COLO668 (cell line): ENCODE measurements around the gene HPS4.
"Not testable (repeated sequence)": the region's sequence is repeated elsewhere in the genome, so short reads cannot be mapped to it uniquely, and the experiment has no call there.

Source experiments
- DNase-seq: peaks from one replicate; lab custom pipeline; 2025; ENCODE audit not compliant: unreplicated experiment; lab: John Stamatoyannopoulos, UW

The HPS4 gene

DNA sequence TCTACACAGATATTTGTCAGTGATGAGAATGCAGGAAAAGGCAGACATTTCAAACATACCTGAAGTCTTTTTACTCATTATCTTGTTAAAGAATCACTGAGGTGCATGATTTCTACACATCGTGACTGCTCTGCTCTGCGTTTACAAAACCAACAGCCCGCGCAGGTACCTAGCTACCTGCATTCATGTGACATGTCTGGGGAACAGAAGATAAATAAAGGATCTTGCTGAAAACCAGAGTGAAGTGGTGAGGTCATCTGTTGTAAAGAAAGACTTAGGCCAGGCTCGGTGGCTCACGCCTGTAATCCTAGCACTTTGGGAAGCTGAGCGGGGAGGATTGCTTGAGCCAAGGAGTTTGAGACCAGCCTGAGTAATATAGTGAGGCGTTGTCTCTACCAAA lies 38.8 kb downstream of the HPS4 start:
- no peak for DNase-seq

DNA sequence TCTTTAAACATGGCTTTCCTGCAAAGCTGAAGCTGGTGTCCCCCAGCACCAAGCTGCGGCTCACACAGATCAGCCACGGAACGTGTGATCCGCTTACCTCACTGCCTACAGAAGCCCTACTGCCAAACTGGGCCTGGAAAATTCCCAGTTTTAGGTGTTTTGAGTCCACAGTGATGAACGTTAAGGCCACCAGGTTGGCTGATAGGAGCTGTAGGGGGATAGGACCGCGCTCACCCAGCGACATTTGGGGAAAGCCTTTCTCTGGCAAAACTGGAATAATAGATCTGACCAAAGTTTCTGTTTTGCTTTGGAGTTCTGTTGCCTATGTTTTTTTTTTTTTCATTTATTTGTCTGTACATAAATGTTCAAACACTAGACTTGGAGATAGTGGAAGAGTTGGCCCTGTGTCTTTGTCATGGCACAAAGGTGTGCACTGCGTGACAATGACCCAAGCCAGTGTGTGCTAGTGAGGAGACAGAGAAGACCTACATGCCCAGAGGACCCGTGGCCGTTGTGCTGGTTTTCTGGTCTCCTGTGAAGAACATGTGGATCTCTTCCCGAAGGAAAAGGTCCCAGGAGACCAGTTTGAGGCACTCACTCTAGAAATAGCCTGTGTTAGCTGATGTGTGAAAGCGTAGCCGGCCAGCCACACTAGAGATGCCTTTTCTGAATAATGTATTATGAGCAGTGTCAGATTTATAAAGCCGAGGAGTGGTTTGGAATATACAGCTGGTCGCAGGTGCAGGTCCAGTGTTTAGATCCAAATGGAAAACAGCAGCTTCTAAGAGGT lies 39.5 kb downstream of the HPS4 start:
- no peak for DNase-seq

DNA sequence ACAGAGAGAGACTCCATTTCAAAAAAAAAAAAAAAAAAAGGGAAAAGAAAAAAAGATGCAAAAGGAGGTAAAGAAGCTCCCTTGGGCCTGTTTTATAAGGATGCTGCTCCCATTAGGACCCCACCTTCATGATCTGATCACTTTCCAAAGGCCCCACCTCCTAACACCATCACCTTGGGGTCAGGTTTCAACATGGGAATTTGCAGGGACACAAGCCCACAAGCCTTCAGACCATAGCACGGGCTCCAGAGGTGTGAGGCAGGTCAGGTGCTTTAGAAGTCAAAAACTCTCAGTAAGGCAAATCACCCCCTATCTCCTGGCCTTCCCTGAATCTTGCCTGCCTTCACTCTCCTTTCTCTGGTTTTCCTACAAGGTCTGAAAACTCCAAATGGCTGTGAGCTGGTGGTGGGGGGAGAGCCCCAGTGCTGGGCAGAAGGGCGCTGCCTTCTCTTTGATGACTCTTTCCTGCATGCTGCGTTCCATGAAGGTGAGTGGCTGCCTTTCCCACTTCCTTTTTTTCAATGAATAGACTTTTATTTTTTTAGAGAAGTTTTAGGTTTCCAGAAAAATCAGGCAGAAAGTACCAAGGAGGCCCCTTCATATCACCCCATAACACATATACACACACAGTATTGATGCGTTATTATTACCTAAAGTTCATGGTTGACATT lies 41.4 kb downstream of the HPS4 start:
- DNase-seq = no peak

DNA sequence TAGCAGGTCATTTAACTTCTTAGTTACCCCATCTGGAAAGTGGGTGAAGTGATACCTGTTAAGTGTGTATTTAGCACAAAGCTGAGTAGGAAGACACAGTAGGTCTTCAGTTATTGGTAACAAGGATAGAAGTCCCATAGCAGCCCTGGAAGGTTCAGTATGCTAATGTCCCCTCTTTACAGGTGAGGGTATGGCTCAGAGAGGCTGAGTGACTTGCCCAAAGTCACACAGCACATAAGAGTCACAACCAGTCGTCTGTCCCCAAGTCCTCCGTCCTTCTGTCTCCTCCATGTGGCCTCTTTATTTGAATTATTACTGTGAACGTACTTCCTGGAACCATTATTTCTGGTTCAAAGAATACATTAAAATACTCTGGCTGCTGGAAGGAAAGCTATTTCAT lies 44.0 kb downstream of the HPS4 start:
- DNase-seq = no peak

DNA sequence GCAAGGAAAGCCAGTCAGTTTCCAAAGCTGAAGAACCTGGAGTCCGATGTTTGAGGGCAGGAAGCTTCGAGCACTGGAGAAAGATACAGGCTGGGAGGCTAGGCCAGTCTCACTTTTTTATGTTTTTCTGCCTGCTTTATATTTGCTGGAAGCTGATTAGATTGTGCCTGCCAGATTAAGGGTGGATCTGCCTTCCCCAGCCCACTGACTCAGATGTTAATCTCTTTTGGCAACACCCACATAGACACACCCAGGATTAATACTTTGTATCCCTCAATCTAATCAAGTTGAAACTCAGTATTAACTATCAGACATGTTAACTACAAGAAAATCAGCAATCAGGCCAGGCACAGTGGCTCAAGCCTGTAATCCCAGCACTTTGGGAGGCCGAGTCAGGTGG lies 44.8 kb downstream of the HPS4 start:
- DNase-seq = not testable (repeated sequence)

DNA sequence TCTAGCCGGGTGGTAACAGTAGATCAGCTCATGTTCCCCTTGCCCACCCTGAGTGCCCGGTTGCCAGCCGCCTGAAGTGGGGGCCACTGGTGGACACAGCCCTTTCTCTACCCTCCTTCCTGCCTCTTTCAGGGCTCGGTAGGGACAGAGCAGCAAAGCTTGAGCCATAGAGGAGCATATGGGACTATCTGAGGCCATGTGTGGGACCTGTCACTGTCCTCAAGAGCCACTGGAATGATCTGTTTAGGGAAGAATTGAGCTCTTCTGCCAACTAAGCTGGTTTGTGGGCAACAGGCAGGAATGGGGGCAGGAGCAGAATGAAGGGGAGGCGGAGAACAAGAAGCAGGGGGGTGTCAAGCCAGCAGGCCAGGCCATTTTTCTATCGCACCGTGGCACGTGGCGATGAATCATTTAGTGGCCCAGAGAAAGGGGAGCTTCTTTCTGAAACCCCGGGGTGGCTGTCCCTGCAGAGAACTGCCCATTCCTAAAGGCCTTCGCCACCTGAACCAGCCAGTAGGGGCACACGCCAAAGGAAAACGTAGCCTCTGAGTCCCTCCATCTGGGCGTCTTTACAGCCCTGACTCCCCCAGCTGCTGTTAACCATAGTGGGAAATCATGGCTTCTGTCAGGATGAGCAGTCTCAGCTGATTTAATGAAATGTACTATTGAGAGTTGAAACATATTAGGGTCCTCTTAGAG lies 45.7 kb downstream of the HPS4 start:
- no peak for DNase-seq

DNA sequence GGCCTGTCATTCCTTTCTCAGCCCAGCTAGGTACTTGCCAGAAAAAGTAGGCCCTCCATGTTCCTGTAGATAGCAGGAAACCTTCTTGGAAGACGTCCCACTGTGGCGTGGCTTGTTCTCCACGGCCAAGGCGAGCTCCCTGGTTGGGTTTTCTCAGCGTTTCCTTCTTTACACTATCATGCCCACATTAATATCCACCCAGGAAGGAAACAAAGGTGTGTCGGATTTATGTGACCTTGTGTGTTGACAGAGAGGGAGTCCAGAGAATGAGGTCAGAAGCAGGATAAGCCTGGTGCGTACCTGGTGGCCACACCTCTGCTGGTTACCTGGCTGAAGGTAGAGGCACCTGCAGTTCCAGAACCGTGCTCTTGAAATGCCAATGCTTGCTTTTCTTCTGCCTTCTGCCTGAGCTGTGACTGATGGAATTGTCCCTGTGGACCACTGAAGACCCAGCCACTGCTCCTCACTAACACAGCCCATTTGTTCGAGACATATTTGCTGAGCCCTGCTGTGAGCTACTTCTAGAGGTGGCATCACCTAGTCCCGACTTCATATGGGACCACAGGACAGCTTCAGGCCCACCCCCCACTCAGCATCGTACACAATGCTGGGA lies 46.6 kb downstream of the HPS4 start:
- no peak for DNase-seq

DNA sequence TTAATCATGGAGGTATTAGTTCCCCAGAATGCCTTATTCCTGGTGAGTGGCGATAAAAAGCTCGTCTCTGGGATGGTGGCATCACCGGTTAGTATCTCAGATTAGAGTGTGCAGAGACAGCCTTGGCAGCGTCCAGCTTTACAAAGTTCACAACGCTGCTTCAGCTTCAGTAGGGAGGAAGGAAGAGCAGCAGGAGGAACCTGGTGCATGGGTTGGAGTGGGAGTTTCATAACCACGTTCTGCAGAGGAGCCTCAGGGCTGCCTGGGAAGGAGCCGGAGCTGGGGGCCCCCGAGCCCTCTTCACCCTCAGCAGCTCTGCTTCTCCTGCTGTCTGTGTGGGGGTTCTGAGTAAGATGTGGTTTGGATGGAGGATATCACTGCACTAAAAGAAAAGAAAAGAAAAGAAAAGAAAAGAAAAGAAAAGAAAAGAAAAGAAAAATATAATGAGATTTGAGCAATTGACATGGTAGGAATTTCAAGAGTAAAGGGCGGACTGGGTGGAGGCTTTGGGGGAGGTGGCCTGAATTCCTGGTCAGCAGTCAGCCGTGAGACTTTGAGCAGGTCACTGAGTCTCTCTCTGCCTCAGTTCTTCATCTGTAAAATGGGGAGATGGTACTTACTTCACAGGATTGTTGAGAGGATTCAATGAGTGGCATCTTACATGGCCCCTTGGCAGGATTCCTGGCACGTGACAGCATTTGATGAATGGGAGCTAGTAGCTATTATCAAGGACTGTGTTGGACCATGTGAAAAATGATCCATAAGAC lies 48.1 kb downstream of the HPS4 start:
- DNase-seq = no peak

DNA sequence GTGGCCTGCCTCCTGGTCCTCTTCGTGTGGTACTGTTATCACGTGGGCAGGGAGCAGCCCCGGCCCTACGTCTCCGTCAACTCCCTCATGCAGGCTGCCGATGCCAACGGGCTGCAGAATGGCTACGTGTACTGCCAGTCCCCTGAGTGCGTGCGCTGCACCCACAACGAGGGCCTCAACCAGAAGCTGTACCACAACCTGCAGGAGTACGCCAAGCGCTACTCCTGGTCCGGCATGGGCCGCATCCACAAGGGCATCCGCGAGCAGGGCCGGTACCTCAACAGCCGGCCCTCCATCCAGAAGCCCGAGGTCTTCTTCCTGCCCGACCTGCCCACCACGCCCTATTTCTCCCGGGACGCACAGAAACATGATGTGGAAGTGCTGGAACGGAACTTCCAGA lies 49.8 kb downstream of the HPS4 start:
- no peak for DNase-seq

DNA sequence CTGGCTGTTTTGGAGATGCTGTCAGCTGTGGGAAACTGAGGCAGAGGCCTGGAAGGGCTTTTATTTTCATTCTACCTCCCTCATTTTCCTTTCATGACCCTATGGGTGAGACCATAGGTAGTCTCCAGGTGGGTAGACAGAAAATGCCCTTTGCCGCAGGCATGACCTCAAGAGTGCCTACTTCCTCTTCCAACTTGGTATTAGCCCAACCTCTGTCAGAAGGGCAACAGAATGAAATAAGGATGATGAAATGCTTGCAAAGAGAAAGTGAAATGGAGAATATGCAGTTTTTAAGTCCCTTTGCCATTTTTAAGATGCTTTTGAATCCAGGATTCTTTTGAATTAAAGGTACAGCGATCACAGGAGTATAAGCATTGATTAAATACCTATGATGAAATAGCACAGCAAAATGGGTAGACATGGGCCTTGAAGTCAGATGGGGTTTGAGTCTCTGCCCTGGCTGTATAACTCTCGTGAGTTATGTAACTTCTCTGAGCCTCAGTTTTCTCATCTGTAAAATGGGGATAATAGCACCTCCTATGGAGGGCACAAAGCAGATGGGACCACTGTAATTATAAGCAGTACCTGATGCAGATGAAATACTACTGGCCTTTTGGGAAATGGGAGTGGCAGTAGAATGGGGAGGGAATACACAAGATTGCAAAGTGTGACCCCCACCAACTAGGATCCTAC lies 50.8 kb downstream of the HPS4 start:
- DNase-seq = no peak

DNA sequence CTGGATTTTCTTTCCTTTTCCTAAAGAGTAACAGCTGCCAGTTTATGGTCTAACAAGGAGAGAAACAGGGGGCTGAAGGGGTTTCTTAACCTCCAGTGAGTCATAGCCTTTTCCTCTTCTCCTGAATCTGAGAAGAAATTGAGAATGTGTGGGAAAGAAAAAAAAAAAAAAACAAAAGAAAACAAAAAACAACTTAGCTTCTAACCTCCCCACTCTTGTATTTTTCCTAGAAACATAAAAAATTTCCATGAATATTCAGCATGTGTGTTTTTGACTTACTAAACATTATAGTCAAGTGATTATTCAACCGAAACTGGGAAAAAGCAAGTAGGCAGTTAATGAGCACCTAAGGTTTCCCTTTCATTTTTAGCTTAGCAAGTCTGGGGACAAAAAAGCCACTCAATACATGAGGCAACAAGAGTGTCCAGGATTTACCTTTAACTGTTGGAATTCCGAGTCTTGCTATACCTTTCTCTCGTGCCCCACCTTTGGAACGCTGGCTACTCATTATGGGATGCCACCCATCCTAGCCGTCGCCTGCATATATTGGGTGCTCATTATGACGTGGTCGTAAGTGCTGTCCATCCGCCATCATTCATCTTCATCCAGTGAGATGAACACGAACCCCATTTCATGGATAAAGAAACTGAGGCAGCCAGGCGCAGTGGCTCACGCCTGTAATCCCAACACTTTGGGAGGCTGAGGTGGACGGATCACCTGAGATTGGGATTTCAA lies 52.2 kb downstream of the HPS4 start:
- no peak for DNase-seq

DNA sequence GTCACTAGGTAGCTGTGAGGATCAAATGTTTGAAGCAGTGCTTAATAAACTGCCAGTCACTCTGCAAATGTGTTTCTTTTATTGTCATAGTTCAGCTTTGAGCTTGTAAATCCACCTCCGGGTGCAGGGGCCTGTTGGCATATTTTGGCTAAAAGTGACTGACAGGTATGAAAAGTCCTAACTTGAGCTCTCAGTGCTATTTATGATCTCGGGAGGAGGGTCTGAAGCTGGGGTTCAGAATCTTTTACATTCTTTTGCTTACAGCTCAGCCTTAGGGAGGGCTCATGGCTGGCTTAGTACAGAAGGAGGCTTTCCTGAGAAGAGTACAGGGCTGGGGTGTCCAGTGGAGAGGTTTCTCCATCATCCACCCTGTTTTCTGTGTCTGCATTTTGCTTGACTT lies 53.0 kb downstream of the HPS4 start:
- no peak for DNase-seq

DNA sequence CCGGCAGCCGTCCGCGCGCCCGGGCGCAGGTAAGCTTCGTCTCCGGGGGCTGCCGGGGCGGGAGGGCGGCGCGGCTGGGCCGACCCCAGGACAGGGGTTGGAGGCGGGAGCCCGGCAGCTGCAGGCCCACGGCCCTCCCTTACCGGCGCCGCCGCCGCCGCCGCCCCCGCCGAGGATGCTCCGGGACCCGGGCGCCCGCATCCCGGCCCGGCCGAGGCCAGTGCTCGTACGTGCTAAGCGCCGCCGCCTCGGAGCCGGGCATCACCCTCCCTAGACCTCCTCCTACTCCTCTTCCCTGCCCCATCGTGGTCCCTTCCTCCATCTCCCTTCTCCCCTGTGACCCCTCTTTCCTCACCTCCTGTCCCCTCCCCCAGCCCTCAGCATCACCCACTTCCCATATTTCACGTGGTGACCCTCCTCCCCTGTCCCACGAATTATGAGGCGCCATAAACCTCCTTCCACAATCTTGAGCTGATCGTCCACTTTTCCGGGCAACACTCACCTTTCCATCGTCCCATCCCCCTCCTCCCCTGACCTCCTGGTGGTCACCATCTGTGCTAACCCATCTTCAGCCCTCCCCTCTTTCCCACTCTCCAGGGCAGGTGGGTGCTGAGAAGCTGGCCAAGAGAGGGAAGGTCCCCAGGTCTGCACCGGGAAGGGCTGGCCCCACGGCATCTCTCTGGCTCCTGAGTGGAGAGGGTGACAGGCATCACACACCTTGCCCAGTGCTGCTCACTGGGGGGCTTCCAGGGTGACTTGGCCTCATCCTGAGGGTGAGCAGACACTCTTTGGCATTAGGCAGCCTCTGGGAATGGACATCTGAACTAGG lies 53.9 kb downstream of the HPS4 start:
- peak; percentile 46 for DNase-seq

DNA sequence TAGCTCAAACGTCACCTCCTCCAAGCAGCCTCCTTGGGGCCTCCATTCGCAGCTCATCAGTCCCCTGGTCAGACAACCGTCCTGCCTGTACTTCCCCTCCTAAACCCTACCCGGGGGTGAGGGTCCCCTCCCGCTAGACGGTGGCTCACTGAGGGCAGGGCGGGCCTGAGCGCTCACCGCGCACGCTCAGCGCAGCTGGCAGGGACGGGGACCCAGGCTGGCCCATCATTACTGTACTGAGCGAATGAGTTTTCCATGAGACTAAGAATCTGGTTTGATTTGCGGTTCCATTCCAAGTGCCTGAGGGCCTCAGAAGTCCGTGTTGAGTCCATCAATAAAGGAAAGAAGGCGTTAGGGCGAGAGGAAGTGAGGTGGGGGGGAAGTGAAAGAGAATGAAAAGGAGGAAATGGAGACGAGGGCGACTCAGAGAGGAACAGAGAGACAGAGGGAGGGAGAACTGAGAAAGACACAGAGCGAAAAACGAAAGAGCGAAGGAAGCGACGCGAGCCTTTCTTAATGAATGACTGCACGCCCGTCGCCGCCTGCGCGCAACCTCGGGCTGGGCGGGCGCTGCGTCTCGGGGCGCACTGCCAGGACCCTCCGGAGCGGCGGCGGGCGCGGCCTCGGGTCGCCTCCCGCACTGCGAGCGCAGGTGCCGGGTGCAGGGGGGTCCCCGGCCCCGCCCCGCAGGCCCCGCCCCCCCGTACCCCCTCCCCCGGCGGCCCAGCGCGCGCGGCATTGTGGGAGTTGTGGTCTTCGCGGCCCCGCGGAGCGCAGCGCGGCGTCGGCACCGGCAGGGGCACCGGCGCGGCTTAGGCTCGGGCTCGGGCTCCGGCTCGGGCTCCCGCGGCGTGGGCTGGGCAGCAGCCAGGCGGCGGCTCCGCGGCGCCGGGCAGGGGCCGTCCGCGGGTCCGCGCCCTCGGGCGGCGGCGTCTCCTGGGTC lies 54.8 kb downstream of the HPS4 start, which contains the start of gene ASPHD2:
TSS of gene ASPHD2 (plus strand) at position 746 of the 943 bp plus-strand sequence. CDS start 4,356 bp downstream, outside the sequence.
- peak; percentile 75 for DNase-seq

DNA sequence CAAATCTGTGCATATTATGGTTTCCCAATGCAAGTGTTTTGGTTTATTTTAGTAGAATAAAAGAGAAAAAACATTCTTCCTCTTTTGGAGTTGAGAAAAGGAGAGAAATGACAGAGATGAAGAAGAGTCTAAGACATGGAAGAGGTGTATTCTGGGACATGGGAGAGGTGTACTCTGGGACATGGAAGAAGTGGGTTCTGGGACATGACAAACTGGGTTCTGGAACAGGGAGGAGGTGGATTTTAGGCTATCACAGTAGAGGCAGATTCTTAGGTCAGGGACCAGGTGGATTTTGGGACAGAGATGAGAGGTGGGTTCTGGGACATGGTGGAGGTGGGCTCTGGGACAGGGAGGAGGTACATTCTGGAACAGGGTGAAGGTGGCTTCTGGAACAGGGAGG lies 56.7 kb downstream of the HPS4 start:
- no peak for DNase-seq

DNA sequence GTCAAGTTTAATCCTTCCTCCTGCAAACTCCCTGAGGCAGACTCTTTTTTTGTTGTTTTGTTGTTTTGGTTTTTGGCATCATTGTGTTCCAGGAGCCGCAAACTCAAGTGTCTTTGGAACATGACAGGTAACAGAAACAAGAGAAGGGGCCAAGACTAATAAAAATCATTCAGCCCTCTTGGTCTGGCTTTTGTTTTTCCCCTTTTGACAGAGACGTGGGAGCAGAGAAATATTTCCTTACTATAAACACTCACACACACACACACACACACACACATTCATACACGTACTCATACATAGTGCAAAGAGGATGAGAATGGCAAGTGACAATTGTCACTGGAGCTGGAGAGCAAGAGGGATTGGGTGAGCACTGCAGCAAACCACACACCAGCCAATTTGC lies 65.0 kb downstream of the HPS4 start:
- DNase-seq = no peak

DNA sequence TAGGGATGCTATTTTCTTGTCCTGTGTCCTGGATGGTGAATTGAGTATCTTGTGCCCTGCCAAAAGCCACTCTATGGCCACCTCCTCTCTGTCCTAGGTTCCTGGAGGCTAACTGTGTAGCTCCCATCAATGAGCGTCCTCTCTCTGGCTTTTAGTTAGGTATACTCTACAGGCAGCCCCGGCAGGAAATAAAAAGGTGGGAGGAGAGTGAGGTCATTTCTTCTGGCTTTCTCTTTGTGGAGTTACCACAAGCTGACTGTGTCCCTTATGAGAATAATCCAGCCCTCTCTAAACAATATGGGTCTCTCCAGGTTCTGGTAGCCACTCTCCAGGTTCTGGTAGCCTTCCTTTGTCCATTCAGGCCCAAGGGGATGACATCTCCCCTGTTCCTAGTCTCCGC lies 66.2 kb downstream of the HPS4 start:
- DNase-seq = no peak
